Cardiac fibroblast (primary cell): ENCODE data around the gene CYB5R4.

Experiments
- DNase-seq, 2 donors: peaks; one replicate each; pipeline versions ENCODE4 v3.0.0 to v3.0.0-alpha.2; 2010; ENCODE audit warnings: low read depth in 2 of 2
- H3K4me3 ChIP-seq, 2 donors: replicated peaks in 1 of 2; 1 replicate in 1 of 2; 2 replicates in 1 of 2; pipeline ENCODE4 v1.5.1; 2011; ENCODE audit warnings: low read depth in 2 of 2, low read length in 2 of 2, mild to moderate bottlenecking in 2 of 2, moderate library complexity in 1 of 2
- CTCF ChIP-seq: IDR thresholded peaks from one replicate; pipeline ENCODE4 v1.5.1; 2011; ENCODE audit warnings: low read depth, mild to moderate bottlenecking, low read length, inconsistent platforms

CYB5R4 gene

GRCh38 chr6:83873869-83874268 lies 14.4 kb downstream of the CYB5R4 start:
- no peak for TF ChIP-seq CTCF
- DNase-seq: no peak
- no peak overlapping the region for H3K4me3 ChIP-seq

- TF ChIP-seq CTCF: no peak
- H3K4me3 ChIP-seq: no peak overlapping the region
- DNase-seq: no peak
Observed at GRCh38 chr6:83875843-83876242, 16.4 kb downstream of the CYB5R4 start.

GRCh38 chr6:83878902-83879644 lies 19.6 kb downstream of the CYB5R4 start:
- DNase-seq: no peak
- TF ChIP-seq CTCF: no peak
- H3K4me3 ChIP-seq: no peak overlapping the region

GRCh38 chr6:83879746-83880145 lies 20.3 kb downstream of the CYB5R4 start:
- DNase-seq: no peak
- no peak overlapping the region for H3K4me3 ChIP-seq
- no peak for TF ChIP-seq CTCF

GRCh38 chr6:83883240-83883639 lies 23.8 kb downstream of the CYB5R4 start:
- TF ChIP-seq CTCF: no peak
- no peak for DNase-seq
- no peak overlapping the region for H3K4me3 ChIP-seq

GRCh38 chr6:83884523-83884922 lies 25.0 kb downstream of the CYB5R4 start:
- DNase-seq: peak; percentile 63 to 67
- no peak overlapping the region for H3K4me3 ChIP-seq
- peak; percentile 49 for TF ChIP-seq CTCF

GRCh38 chr6:83885984-83886383 lies 26.5 kb downstream of the CYB5R4 start:
- no peak for DNase-seq
- TF ChIP-seq CTCF: no peak
- H3K4me3 ChIP-seq: no peak overlapping the region
